ENCODE measurements around the gene CDKN2D. TPM values are rescaled to one million over a fixed set of nuclear protein-coding genes. Genes with fewer than 3 reads are reported as not detected.

The CDKN2D gene
- 3.4 and 4.4 TPM in 2 replicates for total RNA-seq (ENCODE audit: low replicate concordance)

DNA sequence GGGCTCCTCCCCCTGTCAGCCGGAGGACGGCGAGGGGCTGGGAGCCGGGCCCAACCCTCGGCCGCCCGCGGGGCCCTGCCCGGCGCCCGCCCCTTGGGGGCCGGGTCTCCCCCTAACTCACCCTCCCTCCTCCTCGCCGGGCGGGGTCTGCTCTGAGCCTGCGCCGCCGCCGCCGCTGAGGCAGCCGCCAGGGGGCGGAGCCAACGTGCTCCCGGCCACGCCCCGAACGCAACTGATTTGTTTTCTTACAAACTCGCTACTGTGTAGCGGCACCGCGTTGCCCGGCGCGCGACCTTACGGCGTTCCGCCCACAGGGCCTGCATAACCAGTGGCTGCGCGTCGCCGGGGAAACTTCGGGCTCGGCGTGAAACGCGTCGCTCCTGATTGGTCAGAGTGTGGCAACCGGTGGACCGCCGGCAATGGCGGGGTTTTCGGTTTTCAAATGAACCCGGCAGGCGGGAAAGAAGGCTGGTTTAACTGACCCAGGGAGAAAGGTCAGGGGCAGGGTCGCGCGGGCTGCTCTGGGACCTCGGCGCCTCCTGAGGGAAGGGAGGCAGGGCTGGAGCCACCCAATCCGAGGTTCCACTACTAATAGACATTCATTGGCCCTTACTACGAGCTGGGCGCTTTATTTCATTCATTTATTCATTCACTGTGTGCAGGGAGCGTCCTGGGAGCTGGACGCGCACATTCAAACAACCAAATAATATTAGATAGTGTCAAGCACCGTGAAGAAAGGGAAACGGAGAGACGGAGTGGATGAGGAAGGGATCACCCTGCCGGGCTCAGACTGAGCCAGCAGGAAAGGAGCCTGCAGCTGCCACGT is at the start of gene CDKN2D:
TSS of gene CDKN2D (minus strand) at position 154 of the 826 bp plus-strand sequence. CDS start 326 bp downstream, outside the sequence.
- H3K27ac ChIP-seq, result peak within 1 kb of the TSS; percentile 87
- H2AFZ ChIP-seq (replicated peaks), result peak within 1 kb of the TSS; percentile 79
- Mint-ChIP-seq H3K27me3 (ENCODE audit: insufficient read depth, low read depth) (peaks cover 3% of the 10 kb centered on the region), H3K4me1 (peaks cover 49% of the 10 kb centered on the region), H3K36me3 (no peaks in the 10 kb centered on the region), H3K4me3 (peak within 1 kb of the TSS; percentile 97), H3K9me3 (no peaks in the 10 kb centered on the region), H3K27ac (peak within 1 kb of the TSS; percentile 97)
- H3K79me2 ChIP-seq (ENCODE audit: low read depth), result peaks cover 15% of the 10 kb centered on the region
- H3K4me1 ChIP-seq, result peaks cover 12% of the 10 kb centered on the region
- H3K4me3 ChIP-seq, result peak within 1 kb of the TSS; percentile 58
- TF ChIP-seq, protein P1, sequence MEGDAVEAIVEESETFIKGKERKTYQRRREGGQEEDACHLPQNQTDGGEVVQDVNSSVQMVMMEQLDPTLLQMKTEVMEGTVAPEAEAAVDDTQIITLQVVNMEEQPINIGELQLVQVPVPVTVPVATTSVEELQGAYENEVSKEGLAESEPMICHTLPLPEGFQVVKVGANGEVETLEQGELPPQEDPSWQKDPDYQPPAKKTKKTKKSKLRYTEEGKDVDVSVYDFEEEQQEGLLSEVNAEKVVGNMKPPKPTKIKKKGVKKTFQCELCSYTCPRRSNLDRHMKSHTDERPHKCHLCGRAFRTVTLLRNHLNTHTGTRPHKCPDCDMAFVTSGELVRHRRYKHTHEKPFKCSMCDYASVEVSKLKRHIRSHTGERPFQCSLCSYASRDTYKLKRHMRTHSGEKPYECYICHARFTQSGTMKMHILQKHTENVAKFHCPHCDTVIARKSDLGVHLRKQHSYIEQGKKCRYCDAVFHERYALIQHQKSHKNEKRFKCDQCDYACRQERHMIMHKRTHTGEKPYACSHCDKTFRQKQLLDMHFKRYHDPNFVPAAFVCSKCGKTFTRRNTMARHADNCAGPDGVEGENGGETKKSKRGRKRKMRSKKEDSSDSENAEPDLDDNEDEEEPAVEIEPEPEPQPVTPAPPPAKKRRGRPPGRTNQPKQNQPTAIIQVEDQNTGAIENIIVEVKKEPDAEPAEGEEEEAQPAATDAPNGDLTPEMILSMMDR (IDR thresholded peaks at IDR 0.05), result peak; percentile 22
- no peak for TF ChIP-seq EZH2phosphoT487 (IDR thresholded peaks at IDR 0.05)
- H3K36me3 ChIP-seq, result no peaks in the 10 kb centered on the region
- H3K27me3 ChIP-seq, result peaks cover 23% of the 10 kb centered on the region
- peaks cover 11% of the 10 kb centered on the region for H4K20me1 ChIP-seq (ENCODE audit: low read depth)
- H3K9me3 ChIP-seq (ENCODE audit: low read depth), result no peaks in the 10 kb centered on the region
- no peak within 1 kb of the TSS for H3K9ac ChIP-seq
- H3K4me2 ChIP-seq, result peak within 1 kb of the TSS; percentile 92
- peaks cover 60% of the 10 kb centered on the region for H3F3A ChIP-seq (ENCODE audit: low read depth)
- peak; percentile 100 for DNase-seq (ENCODE audit: low spot score)

DNA sequence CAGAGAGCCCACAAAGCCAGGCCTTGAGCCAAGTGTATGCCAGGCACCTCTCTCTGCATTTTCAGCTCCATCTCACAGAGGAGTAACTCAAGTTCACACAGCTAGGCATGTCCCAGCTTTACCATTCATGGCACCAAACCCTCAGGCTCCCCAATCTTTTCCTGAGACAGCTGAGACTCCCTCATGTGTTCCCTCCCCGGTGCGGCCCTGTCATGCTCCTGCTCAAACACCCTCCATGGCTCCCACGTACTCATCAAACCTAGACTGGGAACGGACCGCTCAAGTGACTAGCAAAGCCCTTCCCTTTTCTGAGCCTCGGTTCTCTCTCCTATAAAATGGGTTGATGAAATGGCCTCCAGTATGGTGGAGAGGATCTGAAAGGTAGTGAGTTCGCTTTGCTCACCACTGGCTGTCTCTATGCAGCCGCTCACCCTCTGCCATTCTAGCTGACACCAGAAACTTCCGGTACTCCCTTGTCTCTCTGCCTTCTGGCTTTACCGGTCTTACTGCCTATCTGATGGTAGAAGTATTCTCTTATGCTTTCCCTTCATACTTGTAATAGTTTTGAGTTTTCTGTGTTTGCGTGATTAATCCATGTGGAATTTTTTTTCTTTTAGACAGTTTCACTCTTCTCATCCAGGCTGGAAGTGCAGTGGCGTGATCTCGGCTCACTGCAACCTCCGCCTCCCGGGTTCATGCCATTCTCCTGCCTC is 48.8 kb upstream of the CDKN2D start:
- Histone ChIP-seq H3K27me3 (no peaks in the 10 kb centered on the region), H3K4me3 (no peak overlapping the region), H3K36me3 (no peaks in the 10 kb centered on the region), H3K4me1 (no peaks in the 10 kb centered on the region), H3K27ac (no peak overlapping the region), H3F3A (ENCODE audit: low read depth) (no peaks in the 10 kb centered on the region), H4K20me1 (ENCODE audit: low read depth) (peaks cover 14% of the 10 kb centered on the region), H3K9me3 (ENCODE audit: low read depth) (no peaks in the 10 kb centered on the region), H2AFZ (replicated peaks) (no peak overlapping the region), H3K79me2 (ENCODE audit: low read depth) (peaks cover 84% of the 10 kb centered on the region), H3K9ac (no peak overlapping the region), H3K4me2 (no peak overlapping the region)
- Mint-ChIP-seq H3K27me3 (ENCODE audit: insufficient read depth, low read depth) (peaks cover 5% of the 10 kb centered on the region), H3K9me3 (no peaks in the 10 kb centered on the region), H3K4me1 (peaks cover 13% of the 10 kb centered on the region), H3K36me3 (peaks cover 9% of the 10 kb centered on the region), H3K27ac (peak overlapping the region; percentile 55), H3K4me3 (peak overlapping the region; percentile 12)
- TF ChIP-seq, protein P1 (IDR thresholded peaks at IDR 0.05), result no peak
- TF ChIP-seq EZH2phosphoT487 (IDR thresholded peaks at IDR 0.05) (no peak), EZH2 (IDR thresholded peaks at IDR 0.05) (no peak)
- no peak for DNase-seq (ENCODE audit: low spot score)

DNA sequence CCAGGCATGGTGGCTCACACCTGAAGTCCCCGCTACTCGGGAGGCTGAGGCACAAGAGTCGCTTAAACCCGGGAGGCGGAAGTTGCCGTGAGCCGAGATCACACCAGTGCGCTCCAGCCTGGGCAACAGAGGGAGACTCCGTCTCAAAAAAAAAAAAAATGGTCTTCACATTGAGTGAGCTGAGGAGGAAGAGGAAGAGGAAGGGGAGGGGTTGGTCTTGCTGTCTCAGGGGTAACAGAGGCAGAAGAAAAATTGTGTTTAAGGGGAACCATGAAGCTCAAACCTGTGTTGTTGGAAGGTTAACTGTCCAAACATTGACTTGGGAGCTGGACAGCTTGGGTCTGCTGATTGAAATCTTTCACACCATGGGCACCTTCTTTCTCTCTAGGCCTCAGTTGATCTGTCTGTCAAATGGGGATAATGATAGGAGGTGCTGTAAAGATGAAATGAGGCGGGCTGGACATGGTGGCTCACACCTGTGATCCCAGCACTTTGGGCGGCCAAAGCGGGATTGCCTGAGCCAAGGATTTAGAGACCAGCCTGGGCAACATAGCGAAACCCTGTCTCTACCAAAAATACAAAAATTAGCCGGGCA is 46.7 kb upstream of the CDKN2D start:
- H4K20me1 ChIP-seq (ENCODE audit: low read depth), result peaks cover 12% of the 10 kb centered on the region
- no peak overlapping the region for H3K4me3 ChIP-seq
- no peak overlapping the region for H3K4me2 ChIP-seq
- peaks cover 87% of the 10 kb centered on the region for H3K79me2 ChIP-seq (ENCODE audit: low read depth)
- Mint-ChIP-seq H3K9me3 (no peaks in the 10 kb centered on the region), H3K4me1 (peaks cover 4% of the 10 kb centered on the region), H3K27me3 (ENCODE audit: insufficient read depth, low read depth) (peaks cover 3% of the 10 kb centered on the region), H3K4me3 (no peak overlapping the region), H3K27ac (no peak overlapping the region), H3K36me3 (peaks cover 5% of the 10 kb centered on the region)
- no peaks in the 10 kb centered on the region for H3F3A ChIP-seq (ENCODE audit: low read depth)
- H3K27me3 ChIP-seq, result no peaks in the 10 kb centered on the region
- H3K9me3 ChIP-seq (ENCODE audit: low read depth), result no peaks in the 10 kb centered on the region
- no peak overlapping the region for H2AFZ ChIP-seq (replicated peaks)
- no peaks in the 10 kb centered on the region for H3K36me3 ChIP-seq
- no peak overlapping the region for H3K27ac ChIP-seq
- DNase-seq (ENCODE audit: low spot score), result no peak
- no peak overlapping the region for H3K9ac ChIP-seq
- TF ChIP-seq EZH2phosphoT487 (IDR thresholded peaks at IDR 0.05) (no peak), EZH2 (IDR thresholded peaks at IDR 0.05) (no peak)
- TF ChIP-seq, protein P1 (IDR thresholded peaks at IDR 0.05), result no peak
- H3K4me1 ChIP-seq, result no peaks in the 10 kb centered on the region
